T47D (cell line): Measurements from ENCODE around the gene MBIP.
"Not testable (repeated sequence)": the region's sequence is repeated elsewhere in the genome, so short reads cannot be mapped to it uniquely, and the experiment has no call there.

Experiments used
- DNase-seq, 2 experiments: peaks; one replicate each; pipeline versions ENCODE4 v3.0.0 to v3.0.0-alpha.2; 2011 to 2012; ENCODE audit warnings: low read depth in 1 of 2, low spot score in 1 of 2
- JUND ChIP-seq: IDR thresholded peaks from 2 replicates; pipeline ENCODE4 v1.6.1; 2012; ENCODE audit warnings: low read depth
- in situ Hi-C: cut with HindIII; loops from 2 replicates; pipeline ENCODE4 v1.10.0; 2016; ENCODE audit warnings: low sequenced_read_pairs, low pct_unique_long_range_greater_than_20kb

Gene MBIP

GRCh38 chr14:36333119-36333518, 12.7 kb upstream of the MBIP start:
- in situ Hi-C loops = no loop called here

GRCh38 chr14:36327573-36327972, 7.1 kb upstream of the MBIP start:
- DNase-seq, in situ Hi-C loops: not testable (repeated sequence)

More at GRCh38 chr14:36333119-36333518, 12.7 kb upstream of the MBIP start:
- no peak for TF ChIP-seq JUND
- DNase-seq = no peak

- no peak for TF ChIP-seq JUND
- in situ Hi-C loops = no loop called here
- no peak for DNase-seq
Observed at GRCh38 chr14:36325853-36326252, 5.4 kb upstream of the MBIP start.

GRCh38 chr14:36324897-36325296, 4.5 kb upstream of the MBIP start:
- DNase-seq = no peak
- in situ Hi-C loops = no loop called here
- no peak for TF ChIP-seq JUND

GRCh38 chr14:36320897-36321381, 502 bp upstream of the MBIP start:
- DNase-seq = peak in 1 of 2 experiments; percentile 6
- in situ Hi-C loops = no loop called here

GRCh38 chr14:36319899-36320199, 588 bp downstream of the MBIP start:
- TF ChIP-seq JUND = no peak
- in situ Hi-C loops = no loop called here
- no peak for DNase-seq

More at GRCh38 chr14:36320897-36321381, 502 bp upstream of the MBIP start:
- no peak for TF ChIP-seq JUND

- TF ChIP-seq JUND = no peak
- in situ Hi-C loops = no loop called here
- no peak for DNase-seq
Observed at GRCh38 chr14:36317650-36318049, 2.8 kb downstream of the MBIP start.

- in situ Hi-C loops = no loop called here
- no peak for TF ChIP-seq JUND
- no peak for DNase-seq
Observed at GRCh38 chr14:36316131-36316530, 4.3 kb downstream of the MBIP start.

GRCh38 chr14:36315159-36315853, 5.1 kb downstream of the MBIP start:
- in situ Hi-C loops = no loop called here
- TF ChIP-seq JUND = no peak
- no peak for DNase-seq

- peak in 1 of 2 experiments; percentile 42 for DNase-seq
- in situ Hi-C loops = no loop called here
Observed at GRCh38 chr14:36313898-36314297, 6.5 kb downstream of the MBIP start.

GRCh38 chr14:36313206-36313605, 7.2 kb downstream of the MBIP start:
- no peak for TF ChIP-seq JUND
- in situ Hi-C loops = no loop called here
- DNase-seq = no peak

More at GRCh38 chr14:36313898-36314297, 6.5 kb downstream of the MBIP start:
- TF ChIP-seq JUND = no peak

- in situ Hi-C loops = no loop called here
- TF ChIP-seq JUND = no peak
- DNase-seq = no peak
Observed at GRCh38 chr14:36306836-36307235, 13.6 kb downstream of the MBIP start.

GRCh38 chr14:36304895-36305294, 15.5 kb downstream of the MBIP start:
- in situ Hi-C loops = no loop called here
- TF ChIP-seq JUND = no peak
- no peak for DNase-seq

GRCh38 chr14:36303960-36304359, 16.5 kb downstream of the MBIP start:
- DNase-seq = no peak
- TF ChIP-seq JUND = no peak
- in situ Hi-C loops = no loop called here
